ENCODE measurements around the gene EMC8. TPM values are rescaled to one million over a fixed set of nuclear protein-coding genes. Genes with fewer than 3 reads are reported as not detected.

Gene EMC8
- total and polyA plus RNA-seq, 4 donors = 12.0 to 12.4 (median 12.2) TPM

DNA sequence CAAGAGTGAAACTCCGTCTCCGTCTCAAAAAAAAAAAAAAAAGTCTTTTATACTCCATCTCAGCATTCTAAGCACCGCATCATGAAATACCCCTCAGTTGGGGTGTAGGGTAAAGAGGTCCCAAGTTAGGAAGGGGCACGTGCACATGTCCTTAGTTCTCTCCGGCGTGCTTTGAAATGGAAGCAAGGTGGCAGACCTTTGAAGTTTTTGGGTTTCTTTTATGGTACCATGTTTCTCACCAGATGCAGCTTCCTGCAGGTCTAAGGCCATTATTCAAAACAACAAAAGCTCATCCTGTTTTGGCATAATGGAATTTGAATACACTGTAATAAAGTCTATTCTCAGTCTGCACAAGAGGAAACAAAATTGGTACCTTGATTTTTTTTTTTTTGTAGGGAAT is 9.6 kb downstream of the EMC8 start:
- WGBS = 89% methylated on average over 6 of the region's 6 CpGs
- no peaks in the 10 kb centered on the region for H3K27me3 ChIP-seq (ENCODE audit: control insufficient read depth in 4 of 4, insufficient read depth in 4 of 4, low read length in 3 of 4)
- H3K9me3 ChIP-seq (ENCODE audit: control insufficient read depth in 4 of 4, low read length in 3 of 4) = no peaks in the 10 kb centered on the region
- no peak for DNase-seq (ENCODE audit: low spot score)
- peaks cover 5 to 33% (median 15%) of the 10 kb centered on the region in 4 donors for H3K36me3 ChIP-seq (ENCODE audit: control insufficient read depth in 4 of 4, insufficient read depth in 3 of 4, low read depth in 1 of 4, low read length in 3 of 4)
- H3K27ac ChIP-seq (ENCODE audit: low read depth in 1 of 2, low read length in 2 of 2) = no peak overlapping the region
- H3K9ac ChIP-seq (ENCODE audit: low read depth in 1 of 2, low read length in 2 of 2) = no peak overlapping the region
- TF ChIP-seq, protein P1, sequence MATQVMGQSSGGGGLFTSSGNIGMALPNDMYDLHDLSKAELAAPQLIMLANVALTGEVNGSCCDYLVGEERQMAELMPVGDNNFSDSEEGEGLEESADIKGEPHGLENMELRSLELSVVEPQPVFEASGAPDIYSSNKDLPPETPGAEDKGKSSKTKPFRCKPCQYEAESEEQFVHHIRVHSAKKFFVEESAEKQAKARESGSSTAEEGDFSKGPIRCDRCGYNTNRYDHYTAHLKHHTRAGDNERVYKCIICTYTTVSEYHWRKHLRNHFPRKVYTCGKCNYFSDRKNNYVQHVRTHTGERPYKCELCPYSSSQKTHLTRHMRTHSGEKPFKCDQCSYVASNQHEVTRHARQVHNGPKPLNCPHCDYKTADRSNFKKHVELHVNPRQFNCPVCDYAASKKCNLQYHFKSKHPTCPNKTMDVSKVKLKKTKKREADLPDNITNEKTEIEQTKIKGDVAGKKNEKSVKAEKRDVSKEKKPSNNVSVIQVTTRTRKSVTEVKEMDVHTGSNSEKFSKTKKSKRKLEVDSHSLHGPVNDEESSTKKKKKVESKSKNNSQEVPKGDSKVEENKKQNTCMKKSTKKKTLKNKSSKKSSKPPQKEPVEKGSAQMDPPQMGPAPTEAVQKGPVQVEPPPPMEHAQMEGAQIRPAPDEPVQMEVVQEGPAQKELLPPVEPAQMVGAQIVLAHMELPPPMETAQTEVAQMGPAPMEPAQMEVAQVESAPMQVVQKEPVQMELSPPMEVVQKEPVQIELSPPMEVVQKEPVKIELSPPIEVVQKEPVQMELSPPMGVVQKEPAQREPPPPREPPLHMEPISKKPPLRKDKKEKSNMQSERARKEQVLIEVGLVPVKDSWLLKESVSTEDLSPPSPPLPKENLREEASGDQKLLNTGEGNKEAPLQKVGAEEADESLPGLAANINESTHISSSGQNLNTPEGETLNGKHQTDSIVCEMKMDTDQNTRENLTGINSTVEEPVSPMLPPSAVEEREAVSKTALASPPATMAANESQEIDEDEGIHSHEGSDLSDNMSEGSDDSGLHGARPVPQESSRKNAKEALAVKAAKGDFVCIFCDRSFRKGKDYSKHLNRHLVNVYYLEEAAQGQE (IDR thresholded peaks at IDR 0.05) = no peak
- TF ChIP-seq RXRA (IDR thresholded peaks at IDR 0.05) (no peak), JUND (IDR thresholded peaks at IDR 0.05) (no peak), EGR1 (IDR thresholded peaks at IDR 0.05; ENCODE audit: low read depth in 2 of 2) (no peak), HNF4A (conservative IDR thresholded peaks at IDR 0.05) (no peak)
- TF ChIP-seq, protein P2, sequence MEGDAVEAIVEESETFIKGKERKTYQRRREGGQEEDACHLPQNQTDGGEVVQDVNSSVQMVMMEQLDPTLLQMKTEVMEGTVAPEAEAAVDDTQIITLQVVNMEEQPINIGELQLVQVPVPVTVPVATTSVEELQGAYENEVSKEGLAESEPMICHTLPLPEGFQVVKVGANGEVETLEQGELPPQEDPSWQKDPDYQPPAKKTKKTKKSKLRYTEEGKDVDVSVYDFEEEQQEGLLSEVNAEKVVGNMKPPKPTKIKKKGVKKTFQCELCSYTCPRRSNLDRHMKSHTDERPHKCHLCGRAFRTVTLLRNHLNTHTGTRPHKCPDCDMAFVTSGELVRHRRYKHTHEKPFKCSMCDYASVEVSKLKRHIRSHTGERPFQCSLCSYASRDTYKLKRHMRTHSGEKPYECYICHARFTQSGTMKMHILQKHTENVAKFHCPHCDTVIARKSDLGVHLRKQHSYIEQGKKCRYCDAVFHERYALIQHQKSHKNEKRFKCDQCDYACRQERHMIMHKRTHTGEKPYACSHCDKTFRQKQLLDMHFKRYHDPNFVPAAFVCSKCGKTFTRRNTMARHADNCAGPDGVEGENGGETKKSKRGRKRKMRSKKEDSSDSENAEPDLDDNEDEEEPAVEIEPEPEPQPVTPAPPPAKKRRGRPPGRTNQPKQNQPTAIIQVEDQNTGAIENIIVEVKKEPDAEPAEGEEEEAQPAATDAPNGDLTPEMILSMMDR (IDR thresholded peaks at IDR 0.05; ENCODE audit: low read depth, low read length, missing input control) = no peak
- no peaks in the 10 kb centered on the region for H3K4me1 ChIP-seq (ENCODE audit: control insufficient read depth in 4 of 4, insufficient read depth in 4 of 4, low read length in 3 of 4)
- H3K4me3 ChIP-seq (ENCODE audit: low read depth in 1 of 3, low read length in 3 of 3) = no peak overlapping the region

DNA sequence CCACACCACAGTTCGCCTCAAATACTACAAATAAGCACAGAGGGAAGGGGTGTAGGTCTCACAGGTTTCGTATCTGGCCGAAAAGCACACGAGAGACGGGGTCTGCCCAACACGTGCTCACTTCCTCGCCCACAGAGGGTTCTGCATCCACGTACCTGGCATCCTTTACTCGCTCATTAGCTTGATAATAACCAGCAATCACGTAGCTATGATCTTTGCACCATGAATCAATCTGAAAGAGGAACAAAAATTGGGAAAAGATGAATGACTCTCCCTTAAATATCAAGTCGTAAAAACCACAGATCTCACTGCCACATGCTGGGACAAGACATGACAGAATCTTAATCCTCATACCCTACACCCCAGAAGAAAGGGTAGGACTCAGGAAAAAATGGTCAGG is 10.5 kb downstream of the EMC8 start:
- H3K4me3 ChIP-seq (ENCODE audit: low read depth in 1 of 3, low read length in 3 of 3) = no peak overlapping the region
- WGBS = 94% methylated on average over 11 of the region's 11 CpGs

More for the DNA sequence above, 10.5 kb downstream of the EMC8 start:
- Histone ChIP-seq H3K27ac (ENCODE audit: low read depth in 1 of 2, low read length in 2 of 2) (no peak overlapping the region), H3K9ac (ENCODE audit: low read depth in 1 of 2, low read length in 2 of 2) (no peak overlapping the region), H3K27me3 (ENCODE audit: control insufficient read depth in 4 of 4, insufficient read depth in 4 of 4, low read length in 3 of 4) (no peaks in the 10 kb centered on the region), H3K4me1 (ENCODE audit: control insufficient read depth in 4 of 4, insufficient read depth in 4 of 4, low read length in 3 of 4) (no peaks in the 10 kb centered on the region), H3K9me3 (ENCODE audit: control insufficient read depth in 4 of 4, low read length in 3 of 4) (no peaks in the 10 kb centered on the region), H3K36me3 (ENCODE audit: control insufficient read depth in 4 of 4, insufficient read depth in 3 of 4, low read depth in 1 of 4, low read length in 3 of 4) (peaks cover 5 to 33% (median 15%) of the 10 kb centered on the region in 4 donors)
- TF ChIP-seq, protein P3, sequence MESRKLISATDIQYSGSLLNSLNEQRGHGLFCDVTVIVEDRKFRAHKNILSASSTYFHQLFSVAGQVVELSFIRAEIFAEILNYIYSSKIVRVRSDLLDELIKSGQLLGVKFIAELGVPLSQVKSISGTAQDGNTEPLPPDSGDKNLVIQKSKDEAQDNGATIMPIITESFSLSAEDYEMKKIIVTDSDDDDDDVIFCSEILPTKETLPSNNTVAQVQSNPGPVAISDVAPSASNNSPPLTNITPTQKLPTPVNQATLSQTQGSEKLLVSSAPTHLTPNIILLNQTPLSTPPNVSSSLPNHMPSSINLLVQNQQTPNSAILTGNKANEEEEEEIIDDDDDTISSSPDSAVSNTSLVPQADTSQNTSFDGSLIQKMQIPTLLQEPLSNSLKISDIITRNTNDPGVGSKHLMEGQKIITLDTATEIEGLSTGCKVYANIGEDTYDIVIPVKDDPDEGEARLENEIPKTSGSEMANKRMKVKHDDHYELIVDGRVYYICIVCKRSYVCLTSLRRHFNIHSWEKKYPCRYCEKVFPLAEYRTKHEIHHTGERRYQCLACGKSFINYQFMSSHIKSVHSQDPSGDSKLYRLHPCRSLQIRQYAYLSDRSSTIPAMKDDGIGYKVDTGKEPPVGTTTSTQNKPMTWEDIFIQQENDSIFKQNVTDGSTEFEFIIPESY (IDR thresholded peaks at IDR 0.05) = no peak
- TF ChIP-seq, protein P2 (IDR thresholded peaks at IDR 0.05; ENCODE audit: low read depth, low read length, missing input control) = no peak
- no peak for TF ChIP-seq HNF4A (conservative IDR thresholded peaks at IDR 0.05)
- no peak for TF ChIP-seq EGR1 (IDR thresholded peaks at IDR 0.05; ENCODE audit: low read depth in 2 of 2)
- no peak for TF ChIP-seq FOXA2 (IDR thresholded peaks at IDR 0.05)
- TF ChIP-seq FOXA1 (IDR thresholded peaks at IDR 0.05) = no peak
- no peak for TF ChIP-seq NR2F2 (IDR thresholded peaks at IDR 0.05)
- no peak for TF ChIP-seq JUND (IDR thresholded peaks at IDR 0.05)
- TF ChIP-seq YY1 (IDR thresholded peaks at IDR 0.05) = no peak
- TF ChIP-seq, protein P1 (IDR thresholded peaks at IDR 0.05) = no peak
- no peak for TF ChIP-seq RXRA (IDR thresholded peaks at IDR 0.05)
- TF ChIP-seq, protein P4, sequence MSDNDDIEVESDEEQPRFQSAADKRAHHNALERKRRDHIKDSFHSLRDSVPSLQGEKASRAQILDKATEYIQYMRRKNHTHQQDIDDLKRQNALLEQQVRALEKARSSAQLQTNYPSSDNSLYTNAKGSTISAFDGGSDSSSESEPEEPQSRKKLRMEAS (IDR thresholded peaks at IDR 0.05) = no peak
- TF ChIP-seq SP1 (IDR thresholded peaks at IDR 0.05) = no peak
- no peak for TF ChIP-seq TAF1 (conservative IDR thresholded peaks at IDR 0.05)
- no peak for TF ChIP-seq RAD21 (IDR thresholded peaks at IDR 0.05)
- TF ChIP-seq GABPA (IDR thresholded peaks at IDR 0.05 in 1 of 2, conservative IDR thresholded peaks at IDR 0.05 in 1 of 2) = no peak
- TF ChIP-seq, protein P5, sequence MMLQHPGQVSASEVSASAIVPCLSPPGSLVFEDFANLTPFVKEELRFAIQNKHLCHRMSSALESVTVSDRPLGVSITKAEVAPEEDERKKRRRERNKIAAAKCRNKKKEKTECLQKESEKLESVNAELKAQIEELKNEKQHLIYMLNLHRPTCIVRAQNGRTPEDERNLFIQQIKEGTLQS (IDR thresholded peaks at IDR 0.05) = no peak
- TF ChIP-seq HNF4G (IDR thresholded peaks at IDR 0.05) = no peak
- DNase-seq (ENCODE audit: low spot score) = no peak

All from liver (tissue), 9 donors.